C4-2B (cell line): ENCODE results near the gene CFAP45.

ENCODE experiments used
- H3K27ac ChIP-seq: fragments of 450-650 bp; 2 replicates; pipeline ENCODE4 v1.5.1; 2017
- ZFX ChIP-seq: fragments of 450-650 bp; IDR thresholded peaks from 2 replicates; pipeline ENCODE4 v1.6.1; 2017
- TF ChIP-seq, protein P1 (sequence below): fragments of 450-650 bp; conservative IDR thresholded peaks from 2 replicates; pipeline ENCODE4 v1.5.1; 2017; ENCODE audit warnings: mild to moderate bottlenecking

Gene CFAP45

DNA sequence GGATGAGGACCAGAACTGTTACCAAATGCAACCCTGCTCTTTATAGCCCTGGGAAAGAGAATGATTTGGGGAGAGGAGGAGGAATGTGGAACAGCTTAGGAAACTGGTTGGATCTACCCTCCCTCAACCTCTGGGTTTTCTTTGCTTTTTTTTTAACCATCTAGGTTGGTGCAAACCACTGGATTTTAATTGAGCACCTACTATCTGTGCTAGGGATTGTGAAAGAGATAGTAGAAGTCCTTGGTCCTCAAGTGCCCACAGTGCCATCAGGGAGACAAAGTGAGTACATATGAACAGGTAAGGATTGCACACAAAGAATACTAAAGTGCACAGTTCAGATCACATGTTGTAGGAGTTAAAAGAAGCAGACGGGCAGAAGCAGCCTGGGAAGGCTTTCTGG is 20.7 kb upstream of the CFAP45 start:
- H3K27ac ChIP-seq, result no peak overlapping the region

DNA sequence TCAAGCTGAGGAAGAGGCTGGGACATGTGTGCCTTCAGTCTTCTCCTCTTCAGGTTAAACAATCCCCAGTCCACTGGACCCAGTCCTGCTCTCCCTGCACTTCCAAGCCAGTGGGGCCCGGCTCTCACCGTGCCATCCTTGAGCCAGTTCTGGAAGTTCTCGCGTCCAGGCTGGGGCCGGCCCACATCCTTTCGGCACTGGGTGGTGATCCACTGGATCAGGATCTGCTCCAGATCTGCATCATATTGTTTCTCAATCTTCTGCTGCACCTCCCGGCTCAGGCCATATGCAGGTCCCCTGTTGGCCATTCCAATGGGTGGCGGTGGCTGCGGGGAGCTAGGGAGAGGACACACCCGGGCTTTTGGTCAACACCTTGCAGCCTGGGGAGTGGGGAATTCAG is 20.2 kb upstream of the CFAP45 start:
- TF ChIP-seq, protein P1, sequence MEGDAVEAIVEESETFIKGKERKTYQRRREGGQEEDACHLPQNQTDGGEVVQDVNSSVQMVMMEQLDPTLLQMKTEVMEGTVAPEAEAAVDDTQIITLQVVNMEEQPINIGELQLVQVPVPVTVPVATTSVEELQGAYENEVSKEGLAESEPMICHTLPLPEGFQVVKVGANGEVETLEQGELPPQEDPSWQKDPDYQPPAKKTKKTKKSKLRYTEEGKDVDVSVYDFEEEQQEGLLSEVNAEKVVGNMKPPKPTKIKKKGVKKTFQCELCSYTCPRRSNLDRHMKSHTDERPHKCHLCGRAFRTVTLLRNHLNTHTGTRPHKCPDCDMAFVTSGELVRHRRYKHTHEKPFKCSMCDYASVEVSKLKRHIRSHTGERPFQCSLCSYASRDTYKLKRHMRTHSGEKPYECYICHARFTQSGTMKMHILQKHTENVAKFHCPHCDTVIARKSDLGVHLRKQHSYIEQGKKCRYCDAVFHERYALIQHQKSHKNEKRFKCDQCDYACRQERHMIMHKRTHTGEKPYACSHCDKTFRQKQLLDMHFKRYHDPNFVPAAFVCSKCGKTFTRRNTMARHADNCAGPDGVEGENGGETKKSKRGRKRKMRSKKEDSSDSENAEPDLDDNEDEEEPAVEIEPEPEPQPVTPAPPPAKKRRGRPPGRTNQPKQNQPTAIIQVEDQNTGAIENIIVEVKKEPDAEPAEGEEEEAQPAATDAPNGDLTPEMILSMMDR, result no peak
- TF ChIP-seq ZFX, result no peak
- no peak overlapping the region for H3K27ac ChIP-seq

More for the DNA sequence above, 20.7 kb upstream of the CFAP45 start:
- TF ChIP-seq, protein P1, result no peak
- no peak for TF ChIP-seq ZFX

DNA sequence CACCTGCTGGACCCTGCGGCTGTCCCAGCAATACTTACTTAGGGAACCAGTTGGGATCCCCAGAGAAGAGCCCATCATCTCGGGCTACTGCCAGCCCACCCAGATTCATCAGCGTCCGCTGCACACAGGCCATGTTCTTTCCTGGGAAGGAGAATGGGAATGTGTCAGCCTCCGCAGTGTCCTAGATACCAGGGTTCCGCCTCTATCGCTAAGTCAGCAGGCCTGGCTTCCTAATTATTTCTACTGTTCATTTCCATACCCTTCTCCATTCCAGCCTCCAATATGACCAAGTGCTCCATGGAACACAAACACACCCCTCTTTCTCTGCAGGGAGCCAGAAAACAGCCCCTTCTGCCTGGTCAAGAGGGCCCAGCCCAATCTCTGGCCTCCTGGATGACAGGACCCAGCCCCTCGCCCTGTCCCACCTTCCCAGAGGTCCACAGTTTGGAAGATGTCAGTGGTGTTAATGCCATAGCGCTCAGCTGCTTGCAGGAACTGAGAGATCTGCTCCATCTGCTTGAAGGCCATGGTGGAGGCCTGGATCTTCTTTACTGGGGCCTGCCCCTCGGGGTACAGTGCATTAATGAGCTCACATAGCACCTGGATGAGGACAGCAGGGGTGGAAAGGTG is 19.4 kb upstream of the CFAP45 start:
- no peak for TF ChIP-seq ZFX
- TF ChIP-seq, protein P1, result no peak
- no peak overlapping the region for H3K27ac ChIP-seq

DNA sequence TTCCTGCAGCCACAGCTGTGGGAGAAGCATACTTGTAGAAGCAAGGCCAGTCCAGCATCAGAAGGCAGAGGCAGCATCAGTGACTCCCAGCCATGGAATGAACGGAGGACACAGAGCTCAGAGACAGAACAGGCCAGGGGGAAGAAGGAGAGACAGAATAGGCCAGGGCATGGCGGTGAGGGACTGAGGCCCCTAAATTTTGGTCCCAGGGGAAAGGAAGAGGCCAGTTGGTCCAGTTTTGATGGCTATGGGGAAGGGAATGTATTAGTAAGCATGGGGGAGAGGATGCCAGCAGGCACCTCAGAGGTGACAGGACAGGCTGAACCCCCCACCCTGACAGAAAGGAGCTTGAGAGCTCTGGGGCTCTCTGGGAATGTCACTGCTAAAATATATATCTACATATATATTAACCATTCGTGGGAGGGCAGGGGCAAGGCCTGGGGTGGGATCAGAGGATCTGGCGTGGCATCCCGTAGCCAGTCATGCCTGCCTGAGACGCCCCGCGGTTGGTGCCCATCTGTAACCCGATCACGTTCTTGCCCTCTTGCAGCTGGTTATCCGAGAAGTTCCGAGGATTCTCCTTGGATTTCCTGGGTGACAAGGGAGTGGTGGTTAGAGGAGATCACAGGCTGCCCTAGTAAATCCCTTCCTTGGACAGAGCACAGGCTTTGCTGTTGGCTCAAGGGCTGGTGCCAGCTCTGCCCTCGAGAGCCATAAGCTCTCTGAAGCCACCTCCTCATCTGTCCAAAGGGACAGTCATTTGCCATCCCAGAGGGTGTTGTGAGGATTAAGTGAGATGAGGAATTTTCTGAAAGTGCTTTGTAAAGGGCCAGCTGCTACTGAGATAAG is 18.6 kb upstream of the CFAP45 start:
- TF ChIP-seq ZFX, result no peak
- TF ChIP-seq, protein P1, result no peak
- H3K27ac ChIP-seq, result no peak overlapping the region

DNA sequence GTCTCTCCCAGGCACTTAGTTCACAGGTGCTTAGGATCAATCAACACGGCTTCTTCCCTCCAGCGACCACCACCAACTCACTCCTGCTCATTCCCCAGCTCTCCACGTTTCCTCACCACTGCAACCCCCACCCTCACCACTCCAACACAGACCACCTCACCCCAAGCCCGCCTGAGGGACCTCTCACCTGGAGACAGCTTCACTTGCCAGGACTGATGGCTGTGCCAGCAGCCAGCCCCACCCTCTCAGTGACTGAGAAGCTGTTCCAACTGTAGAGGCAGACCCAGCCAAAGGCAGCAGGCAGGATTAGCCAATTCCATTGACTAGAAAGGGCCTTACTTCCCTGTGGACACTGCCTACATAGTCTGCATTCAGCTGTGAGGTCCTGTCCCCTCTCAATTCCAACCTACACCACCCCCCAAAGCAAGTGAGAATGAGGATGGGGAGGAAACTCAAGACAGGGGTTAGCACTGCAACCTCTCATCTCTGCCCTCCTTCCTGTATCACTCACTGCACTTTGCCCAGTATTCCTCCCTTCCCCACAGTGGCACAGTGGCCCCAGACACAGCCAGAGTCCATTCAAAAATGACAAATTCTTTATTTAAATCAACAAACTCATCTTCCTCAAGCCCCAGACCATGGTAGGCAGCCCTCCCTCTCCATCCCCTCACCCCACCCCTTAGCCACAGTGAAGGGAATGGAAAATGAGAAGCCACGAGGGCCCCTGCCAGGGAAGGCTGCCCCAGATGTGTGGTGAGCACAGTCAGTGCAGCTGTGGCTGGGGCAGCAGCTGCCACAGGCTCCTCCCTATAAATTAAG is 17.8 kb upstream of the CFAP45 start:
- H3K27ac ChIP-seq, result no peak overlapping the region
- TF ChIP-seq ZFX, result no peak
- TF ChIP-seq, protein P1, result no peak

DNA sequence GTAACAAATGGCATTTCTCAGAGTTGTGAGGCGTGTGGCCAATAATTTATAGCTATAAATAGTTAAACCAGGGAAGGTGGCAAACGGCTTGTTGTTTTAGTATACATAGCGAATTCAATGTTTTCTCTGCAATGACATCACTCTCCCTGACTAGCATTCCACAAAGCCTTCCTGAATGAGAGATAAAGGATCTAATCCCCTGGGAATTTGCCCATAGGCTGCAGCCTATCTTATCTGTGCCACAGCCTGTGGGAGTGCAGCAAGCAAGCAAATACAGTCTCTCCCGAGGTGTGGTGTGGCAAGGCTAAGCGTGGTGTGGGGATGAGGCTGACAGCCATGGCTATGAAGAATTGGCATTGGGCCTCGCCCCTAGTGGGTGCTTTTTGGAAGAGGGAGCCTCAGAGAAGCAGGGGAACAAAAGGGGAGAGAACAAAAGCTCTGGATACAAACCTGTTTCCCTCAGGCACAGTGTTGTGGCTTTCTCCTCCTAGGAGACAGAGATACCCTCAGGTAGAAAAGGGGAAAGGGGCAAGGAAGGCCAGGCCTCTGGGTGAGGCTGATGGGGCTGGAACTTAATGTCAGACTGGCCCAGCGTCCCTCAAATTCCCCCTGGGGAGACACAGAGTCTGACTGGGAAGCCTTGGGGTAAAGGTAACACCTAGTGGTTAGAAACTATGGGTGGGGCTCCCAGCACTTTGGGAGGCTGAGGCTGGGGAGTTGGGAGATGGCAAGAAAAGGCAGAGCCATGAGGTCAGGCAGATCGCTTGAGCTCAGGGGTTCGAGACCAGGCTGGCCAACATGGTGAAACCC is 16.5 kb upstream of the CFAP45 start:
- TF ChIP-seq, protein P1, result no peak
- no peak for TF ChIP-seq ZFX
- peak overlapping the region; percentile 14; the same call in 1 of the 2 replicates for H3K27ac ChIP-seq
